HepG2 (cell line): ENCODE measurements around the gene CFAP210. TPM values are rescaled to one million over a fixed set of nuclear protein-coding genes. Genes with fewer than 3 reads are reported as not detected.
A peak's percentile ranks its signal among the peaks of the same experiment; 100 is the strongest.

Experiments
- AKNA ChIP-seq: sonication (generic); formaldehyde crosslinking; IDR thresholded peaks from 2 replicates; pipeline ENCODE4 v1.4.0; 2020; ENCODE audit warnings: missing genetic modification reagents, borderline replicate concordance
- CAMTA2 ChIP-seq: sonication (generic); formaldehyde crosslinking; IDR thresholded peaks from 2 replicates; pipeline ENCODE4 v1.4.0; 2020; ENCODE audit warnings: mild to moderate bottlenecking, missing genetic modification reagents, borderline replicate concordance
- GTF3A ChIP-seq: sonication (generic); formaldehyde crosslinking; conservative IDR thresholded peaks from 2 replicates; pipeline ENCODE4 v1.4.0; 2020; ENCODE audit warnings: mild to moderate bottlenecking, missing genetic modification reagents
- IKZF5 ChIP-seq: IDR thresholded peaks from 2 replicates; pipeline ENCODE4 v1.6.1; 2018; ENCODE audit warnings: missing genetic modification reagents, mild to moderate bottlenecking, missing compliant biosample characterization
- KIAA2018 ChIP-seq: sonication (generic); formaldehyde crosslinking; IDR thresholded peaks from 2 replicates; pipeline ENCODE4 v1.5.0; 2020; ENCODE audit warnings: mild to moderate bottlenecking, missing genetic modification reagents, borderline replicate concordance
- KLF6 ChIP-seq: IDR thresholded peaks from 2 replicates; pipeline ENCODE4 v1.8.0; 2016; ENCODE audit warnings: missing biosample characterization, missing genetic modification reagents
- NFYC ChIP-seq: IDR thresholded peaks from 2 replicates; pipeline ENCODE4 v1.6.1; 2016; ENCODE audit warnings: missing genetic modification reagents, missing compliant biosample characterization
- ZFP62 ChIP-seq: sonication (generic); formaldehyde crosslinking; IDR thresholded peaks from 2 replicates; pipeline ENCODE4 v1.4.0; 2020; ENCODE audit warnings: missing genetic modification reagents
- ZMYM4 ChIP-seq: sonication (generic); formaldehyde crosslinking; IDR thresholded peaks from 2 replicates; pipeline ENCODE4 v1.8.1; 2023; ENCODE audit warnings: mild to moderate bottlenecking, missing genetic modification reagents
- ZNF205 ChIP-seq: IDR thresholded peaks from 2 replicates; pipeline ENCODE4 v1.6.1; 2018; ENCODE audit warnings: missing biosample characterization, missing genetic modification reagents
- ZNF343 ChIP-seq: sonication (generic); formaldehyde crosslinking; IDR thresholded peaks from 2 replicates; pipeline ENCODE4 v1.4.0; 2020; ENCODE audit warnings: mild to moderate bottlenecking, missing genetic modification reagents
- ZNF354B ChIP-seq: sonication (generic); formaldehyde crosslinking; IDR thresholded peaks from 2 replicates; pipeline ENCODE4 v1.8.0; 2022; ENCODE audit warnings: mild to moderate bottlenecking, missing genetic modification reagents
- polyA plus RNA-seq, 8 experiments: library from polyadenylated mRNA; depleted of rRNA in 3 of 8; stranded (reverse) in 7 of 8; unstranded in 1 of 8; fragments of >200 nt; fragmentation: Illumina TruSeq in 4 of 8; extraction: Trizol in 4 of 8; gene quantifications; 2 replicates each; pipeline versions ENCODE4 v1.2.1 to v1.2.3, GENCODE V29; 2011 to 2016; ENCODE audit warnings: low read depth in 4 of 8, missing spikeins in 1 of 8, mixed read lengths in 1 of 8; ENCODE audit not compliant: insufficient read depth in 1 of 8
- total RNA-seq, 5 experiments: library from RNA; depleted of rRNA; stranded (reverse); fragments of >200 nt; fragmentation: Illumina TruSeq; extraction: Trizol; gene quantifications; 2 replicates each; pipeline ENCODE4 v1.2.3, GENCODE V29; 2016; ENCODE audit warnings: low read depth in 1 of 5

CFAP210 gene
- total and polyA plus RNA-seq, 2 of the 13 experiments (the other 11 are each of a cell fraction or from before 2014, with no cell fraction given): 0.18 TPM; not detected in 1

- TF ChIP-seq AKNA (CRISPR knock-in tag) (no peak), ZNF343 (no peak), ZNF354B (CRISPR knock-in tag) (no peak), IKZF5 (CRISPR knock-in tag) (peak; percentile 85), NFYC (no peak), GTF3A (CRISPR knock-in tag) (no peak), KLF6 (CRISPR knock-in tag) (no peak), ZNF205 (CRISPR knock-in tag) (no peak), ZFP62 (CRISPR knock-in tag) (no peak), CAMTA2 (CRISPR knock-in tag) (no peak), ZMYM4 (CRISPR knock-in tag) (no peak), KIAA2018 (no peak)
Observed at GRCh38 chr2:169716938-169717690, 22.9 kb upstream of the CFAP210 start (continued).
